HG02973 (cell line): Measurements from ENCODE around the gene TJAP1.
"Not testable (repeated sequence)": the region's sequence is repeated elsewhere in the genome, so short reads cannot be mapped to it uniquely, and the experiment has no call there.

Experiments used
- ATAC-seq: cut with Tn5 transposase; IDR thresholded peaks from one replicate; pipeline ENCODE4 v1.9.1; 2021; ENCODE audit warnings: moderate library complexity; ENCODE audit not compliant: unreplicated experiment

Gene TJAP1

GRCh38 chr6:43478008-43478372, 620 bp downstream of the TJAP1 start:
- ATAC-seq, result no peak

- no peak for ATAC-seq
Observed at GRCh38 chr6:43481075-43481474, 3.7 kb downstream of the TJAP1 start.

GRCh38 chr6:43481591-43482236, 4.3 kb downstream of the TJAP1 start:
- ATAC-seq, result no peak

- no peak for ATAC-seq
Observed at GRCh38 chr6:43488667-43489276, 11.4 kb downstream of the TJAP1 start.

- no peak for ATAC-seq
Observed at GRCh38 chr6:43489277-43490072, 12.1 kb downstream of the TJAP1 start.

DNA sequence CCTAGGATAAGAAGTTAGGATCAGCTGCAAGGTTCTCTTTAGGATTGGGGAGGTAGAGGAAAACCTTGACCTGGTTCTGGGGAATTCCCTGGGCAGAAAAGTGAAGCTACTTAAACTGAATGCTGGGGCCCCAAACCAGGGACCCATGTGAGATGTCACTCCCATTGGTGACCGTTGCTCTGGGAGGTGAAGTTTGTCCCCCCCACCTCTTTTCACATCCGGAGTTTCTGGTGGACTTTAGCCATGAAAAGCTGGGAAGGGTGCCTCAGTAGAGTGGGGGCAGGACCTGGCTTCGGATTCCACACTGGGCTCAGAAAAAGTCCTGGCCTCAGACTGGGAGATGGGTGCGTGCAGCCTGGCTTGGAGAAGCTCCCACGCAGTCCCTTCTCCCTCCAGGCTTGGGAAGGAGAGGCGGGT, 13.2 kb downstream of the TJAP1 start:
- no peak for ATAC-seq

DNA sequence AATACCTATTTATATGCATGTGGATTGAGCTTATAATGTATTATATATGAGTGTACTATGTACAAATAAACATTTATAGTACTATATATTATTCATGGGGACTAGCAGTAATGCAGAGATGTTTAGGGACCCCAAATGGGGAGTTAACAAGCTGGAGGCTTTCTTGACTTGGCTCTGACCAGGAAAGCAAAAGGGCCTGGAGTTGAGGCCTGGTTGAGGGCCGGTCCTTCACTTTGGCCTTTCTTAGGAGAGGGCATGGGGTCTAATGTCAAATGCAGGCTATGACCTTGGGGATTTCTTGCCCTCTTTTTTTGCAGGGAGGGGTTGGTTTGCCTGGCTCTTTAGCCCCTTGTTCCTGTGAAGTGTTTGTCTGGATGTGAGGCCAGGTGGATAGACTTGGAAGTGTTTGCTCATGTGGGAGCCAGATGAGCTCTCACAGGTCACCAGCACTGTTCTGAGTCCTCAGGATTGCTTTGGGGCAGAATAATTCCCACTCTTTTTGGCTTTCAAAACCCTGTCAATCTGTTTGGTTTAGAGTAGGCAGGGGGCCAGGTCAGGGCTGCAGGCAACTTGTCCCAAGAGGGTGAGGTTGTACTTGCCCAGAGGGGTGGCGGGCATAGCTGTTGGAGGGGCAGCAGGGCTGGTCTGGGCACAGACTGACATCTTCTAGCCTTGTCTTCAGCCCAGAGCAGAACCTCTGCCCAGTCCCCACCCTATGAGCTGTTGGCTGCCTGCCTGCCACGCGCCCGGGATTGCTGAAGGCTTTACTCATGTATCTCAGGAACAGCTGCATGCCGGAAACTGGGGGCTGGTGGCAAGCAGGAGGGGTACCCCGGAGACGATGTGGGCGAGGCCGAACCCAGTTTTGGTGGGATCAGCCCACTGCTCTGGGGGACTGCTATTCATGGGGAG, 14.6 kb downstream of the TJAP1 start:
- no peak for ATAC-seq

DNA sequence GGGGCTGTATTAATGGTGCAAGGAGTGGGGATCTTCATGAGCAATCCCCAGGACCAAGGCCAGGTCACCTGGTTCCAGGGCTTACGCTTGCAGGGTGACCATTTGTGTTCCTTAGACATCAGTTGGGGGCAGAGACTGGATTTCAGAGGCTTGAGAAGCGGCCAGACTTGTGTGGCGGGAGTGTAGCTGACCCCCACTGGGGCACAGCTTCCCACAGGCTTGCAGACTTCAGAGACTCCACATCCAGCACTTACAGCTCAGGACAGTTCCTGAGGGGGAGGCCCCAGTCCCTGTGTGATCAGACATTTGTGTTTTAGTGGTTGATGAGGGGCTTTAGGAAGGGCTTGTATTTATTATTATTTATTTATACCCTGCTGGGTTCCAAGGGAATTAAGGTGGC, 15.3 kb downstream of the TJAP1 start:
- ATAC-seq, result no peak

- no peak for ATAC-seq
Observed at GRCh38 chr6:43493230-43493629, 15.9 kb downstream of the TJAP1 start.

DNA sequence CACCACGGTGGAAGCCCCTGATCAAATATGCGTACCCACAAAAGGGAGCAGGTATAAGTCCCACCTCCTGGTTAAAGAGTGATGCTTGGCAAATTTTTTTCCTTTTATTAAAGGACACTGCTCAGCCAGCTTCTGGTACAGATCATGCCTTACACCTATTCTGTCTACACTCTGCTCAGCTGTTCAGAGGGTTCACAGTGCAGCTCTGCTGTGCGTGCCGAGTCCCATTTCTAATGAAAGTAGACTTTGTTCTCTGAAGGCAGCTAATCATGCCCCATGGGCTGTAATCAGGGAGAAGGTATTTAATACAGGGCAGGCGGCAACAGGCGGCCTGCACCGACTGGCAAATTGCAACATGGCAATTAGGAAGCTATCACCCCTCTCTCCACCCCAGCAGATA, 16.5 kb downstream of the TJAP1 start:
- no peak for ATAC-seq

GRCh38 chr6:43494321-43494720, 17.0 kb downstream of the TJAP1 start:
- ATAC-seq, result no peak

DNA sequence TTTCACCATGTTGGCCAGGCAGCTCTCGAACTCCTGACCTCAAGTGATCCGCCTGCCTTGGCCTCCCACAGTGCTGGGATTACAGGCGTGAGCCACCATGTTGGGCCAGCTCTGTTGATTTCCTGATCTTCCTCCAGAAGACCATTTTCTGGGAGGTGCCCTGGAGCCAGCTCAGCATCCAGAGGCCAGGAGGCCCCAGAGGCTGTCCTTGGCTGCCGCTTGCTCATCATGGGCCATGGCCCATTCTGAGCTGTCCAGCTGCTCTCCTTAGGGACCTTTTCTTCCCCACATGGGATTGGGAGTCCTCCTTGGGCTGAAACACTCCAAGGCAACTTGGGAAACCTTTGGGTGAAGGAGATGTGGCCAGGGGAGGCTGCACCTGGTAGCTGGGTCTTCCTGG, 17.4 kb downstream of the TJAP1 start:
- ATAC-seq, result no peak

- no peak for ATAC-seq
Observed at GRCh38 chr6:43495409-43495941, 18.1 kb downstream of the TJAP1 start.

DNA sequence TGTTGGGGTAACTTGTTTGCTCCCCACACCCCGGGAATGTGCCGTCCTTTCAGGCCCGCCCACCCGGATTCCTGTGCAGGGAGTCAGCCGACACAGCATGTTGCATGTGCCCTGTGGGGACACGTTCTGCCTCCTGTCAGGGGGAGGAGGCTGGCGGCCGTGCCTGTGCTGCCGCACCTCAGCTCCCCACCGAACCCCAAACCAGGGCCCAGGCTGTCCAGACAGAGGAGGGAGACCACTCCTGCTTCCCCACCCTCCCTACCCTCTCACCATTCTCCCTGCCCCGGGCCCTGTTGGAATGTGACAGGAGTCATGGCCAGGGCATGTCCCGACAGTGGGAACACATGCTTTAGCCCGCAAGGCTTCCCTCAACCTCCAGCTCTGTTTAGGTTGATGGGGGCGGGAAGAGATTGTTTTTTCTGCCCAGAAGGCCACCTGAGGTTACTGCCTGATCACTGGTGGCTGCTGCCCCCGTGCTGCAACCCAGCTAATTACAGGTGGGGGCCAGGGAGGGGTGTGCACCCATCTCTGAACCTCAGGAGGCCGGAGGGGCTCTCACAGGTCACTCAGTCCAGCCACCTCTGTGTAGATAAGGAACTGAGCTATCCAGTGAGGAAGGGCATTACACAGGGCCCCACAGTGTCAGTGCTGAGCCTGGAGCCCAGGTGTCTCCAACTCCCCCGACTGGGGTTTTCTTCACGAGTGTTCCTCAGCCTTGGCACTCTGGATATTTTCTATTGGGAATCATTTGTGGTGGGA, 19.2 kb downstream of the TJAP1 start:
- no peak for ATAC-seq

- ATAC-seq, result no peak
Observed at GRCh38 chr6:43497129-43497396, 19.7 kb downstream of the TJAP1 start.

GRCh38 chr6:43497689-43498088, 20.3 kb downstream of the TJAP1 start:
- no peak for ATAC-seq

DNA sequence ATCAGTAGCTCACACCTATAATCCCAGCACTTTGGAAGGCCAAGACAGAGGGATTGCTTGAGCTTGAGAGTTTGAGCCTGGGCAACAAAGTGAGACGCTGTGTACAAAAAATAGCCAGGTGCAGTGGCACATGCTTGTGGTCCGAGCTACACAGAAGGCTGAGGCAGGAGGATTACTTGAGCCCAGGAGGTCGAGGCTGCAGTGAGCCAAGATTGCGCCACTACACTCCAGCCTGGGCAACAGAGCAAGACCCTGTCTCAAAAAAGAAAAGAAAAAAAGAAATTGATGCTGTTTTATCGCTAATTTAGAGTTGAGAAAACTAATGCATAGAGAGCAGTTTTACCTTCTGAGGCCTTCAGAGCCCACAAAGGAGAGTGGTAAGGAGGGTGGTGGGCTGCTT, 20.9 kb downstream of the TJAP1 start:
- not testable (repeated sequence) for ATAC-seq

GRCh38 chr6:43499028-43499815, 21.9 kb downstream of the TJAP1 start:
- ATAC-seq, result no peak

DNA sequence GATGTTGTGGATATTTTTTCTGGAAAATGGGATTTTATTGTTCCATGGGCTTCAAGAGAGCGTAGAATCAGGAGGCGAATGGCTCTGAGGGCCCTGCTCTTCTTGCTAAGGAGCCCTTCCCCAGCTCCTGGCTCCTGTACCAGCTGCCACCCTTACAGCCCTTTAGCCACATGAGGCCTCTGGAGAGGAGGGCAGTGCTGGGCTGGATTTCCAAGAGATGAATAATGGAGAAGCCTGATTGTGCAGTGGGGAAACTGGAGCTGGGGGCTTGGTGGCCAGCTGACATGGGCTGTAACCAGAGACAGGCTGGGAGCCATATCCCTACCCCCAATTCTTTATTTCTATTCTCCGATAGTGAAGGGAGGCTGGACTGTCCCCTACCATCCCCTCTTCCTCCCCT, 23.6 kb downstream of the TJAP1 start:
- no peak for ATAC-seq

- no peak for ATAC-seq
Observed at GRCh38 chr6:43502666-43503065, 25.3 kb downstream of the TJAP1 start.
